ES-I3 (cell line): ENCODE results near the gene RPH3AL.

Experiments used
- H3K36me3 ChIP-seq: 2 replicates; pipeline ENCODE4 v1.6.1; 2013; ENCODE audit warnings: mild to moderate bottlenecking, low read length, control low read depth, moderate library complexity; ENCODE audit not compliant: insufficient read depth
- H3K4me1 ChIP-seq: 2 replicates; pipeline ENCODE4 v1.6.1; 2013; ENCODE audit warnings: mild to moderate bottlenecking, control low read depth, low read length; ENCODE audit not compliant: insufficient read depth
- H3K9ac ChIP-seq: 2 replicates; pipeline ENCODE4 v1.6.1; 2013; ENCODE audit warnings: low read depth, mild to moderate bottlenecking, low read length, moderate library complexity
- H3K9me3 ChIP-seq: 2 replicates; pipeline ENCODE4 v1.6.1; 2013; ENCODE audit warnings: mild to moderate bottlenecking, low read length, moderate library complexity; ENCODE audit not compliant: control insufficient read depth, insufficient read depth

The RPH3AL gene

DNA sequence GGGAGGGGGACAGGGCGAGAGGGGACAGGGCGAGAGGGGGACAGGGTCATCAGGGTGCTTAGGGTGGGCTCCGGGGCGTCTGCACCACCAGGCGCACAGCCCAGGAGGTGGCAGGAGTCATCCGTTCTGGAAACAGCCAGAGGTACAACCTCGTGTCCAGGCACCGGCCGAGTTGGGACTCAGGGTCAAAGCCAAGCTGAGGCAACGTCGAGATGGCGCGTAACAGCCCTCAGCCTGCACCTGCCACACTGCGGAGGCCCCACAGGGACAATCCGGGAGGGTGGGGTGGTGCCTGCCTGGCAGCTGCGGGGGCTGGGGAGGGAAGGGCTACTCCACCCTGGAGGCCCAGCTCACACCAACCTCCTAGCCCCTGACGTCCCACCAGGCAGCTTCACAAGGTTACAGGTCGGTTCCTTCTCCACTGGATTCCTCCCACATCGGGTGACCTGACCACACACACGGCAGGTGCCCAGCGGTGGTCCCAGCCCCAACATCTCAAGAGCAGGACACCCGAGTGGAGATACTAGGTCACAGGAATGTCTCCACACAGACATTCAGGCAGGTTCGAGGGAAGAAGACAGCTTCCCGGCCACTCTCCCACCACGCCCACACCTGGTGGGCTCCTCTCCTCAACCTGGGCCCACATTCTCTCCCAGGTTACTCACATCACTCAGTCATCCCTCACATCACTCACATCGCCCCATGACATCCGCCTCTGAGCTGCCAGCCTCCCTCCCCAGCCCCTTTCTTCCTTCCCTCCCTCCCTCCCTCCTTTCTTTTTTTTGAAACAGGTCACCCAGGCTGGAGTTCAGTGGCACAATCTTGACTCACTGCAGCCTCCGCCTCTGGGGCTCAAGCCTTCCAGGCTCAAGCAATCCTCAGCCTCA, 47.3 kb downstream of the RPH3AL start:
- H3K4me1 ChIP-seq, result peaks cover 9% of the 10 kb centered on the region; the same call in 1 of the 2 replicates
- H3K9me3 ChIP-seq, result no peaks in the 10 kb centered on the region; the same call in 1 of the 2 replicates
- H3K36me3 ChIP-seq, result no peaks in the 10 kb centered on the region
- peak overlapping the region; percentile 21; the same call in 1 of the 2 replicates for H3K9ac ChIP-seq

DNA sequence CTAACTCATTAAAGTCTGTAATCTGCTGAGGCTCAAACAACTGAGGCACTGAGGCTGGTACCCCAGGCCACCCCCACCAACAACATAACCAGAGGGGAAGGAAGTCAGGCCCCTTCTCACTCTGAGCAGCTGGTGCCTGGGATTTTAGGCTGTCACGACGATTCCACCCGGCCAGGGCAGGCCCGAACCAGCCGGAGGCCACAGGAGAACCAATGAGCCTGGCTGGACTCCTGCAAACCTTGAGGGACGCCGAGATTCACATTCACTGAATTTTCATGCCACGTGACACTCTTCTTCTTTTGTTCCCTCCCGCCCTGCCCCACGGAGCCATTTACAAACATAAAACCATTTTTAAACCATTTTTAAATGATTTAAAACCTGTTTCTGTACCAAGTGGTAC, 48.1 kb downstream of the RPH3AL start:
- 0 out of 2 replicates have a peak overlapping the region, but pooled peaks have one; percentile 14 for H3K9ac ChIP-seq
- H3K4me1 ChIP-seq, result peaks cover 9% of the 10 kb centered on the region; the same call in 1 of the 2 replicates
- H3K9me3 ChIP-seq, result no peaks in the 10 kb centered on the region; the same call in 1 of the 2 replicates

DNA sequence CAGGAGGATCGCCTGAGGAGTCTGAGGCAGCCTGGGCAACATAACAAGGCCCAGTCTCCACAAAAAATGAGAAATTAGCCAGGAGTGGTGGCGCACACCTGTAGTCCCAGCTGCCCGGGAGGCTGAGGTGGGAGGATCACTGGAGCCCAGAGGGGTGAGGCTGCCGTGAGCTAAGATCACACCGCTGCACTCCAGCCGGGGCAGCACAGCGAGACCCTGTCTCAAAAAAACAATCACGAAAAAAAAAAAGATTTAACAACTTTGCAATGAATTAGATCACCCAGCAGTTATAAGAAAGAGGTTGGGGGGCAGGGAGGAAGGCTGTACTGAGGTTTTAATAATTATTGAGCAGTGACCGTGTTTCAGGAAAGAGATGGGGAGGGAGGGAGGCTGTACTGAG, 49.4 kb downstream of the RPH3AL start:
- H3K9ac ChIP-seq, result no peak overlapping the region
- H3K36me3 ChIP-seq, result no peaks in the 10 kb centered on the region
- H3K9me3 ChIP-seq, result no peaks in the 10 kb centered on the region
- peaks cover 9% of the 10 kb centered on the region; the same call in 1 of the 2 replicates for H3K4me1 ChIP-seq

More for the DNA sequence above, 48.1 kb downstream of the RPH3AL start:
- H3K36me3 ChIP-seq, result no peaks in the 10 kb centered on the region

DNA sequence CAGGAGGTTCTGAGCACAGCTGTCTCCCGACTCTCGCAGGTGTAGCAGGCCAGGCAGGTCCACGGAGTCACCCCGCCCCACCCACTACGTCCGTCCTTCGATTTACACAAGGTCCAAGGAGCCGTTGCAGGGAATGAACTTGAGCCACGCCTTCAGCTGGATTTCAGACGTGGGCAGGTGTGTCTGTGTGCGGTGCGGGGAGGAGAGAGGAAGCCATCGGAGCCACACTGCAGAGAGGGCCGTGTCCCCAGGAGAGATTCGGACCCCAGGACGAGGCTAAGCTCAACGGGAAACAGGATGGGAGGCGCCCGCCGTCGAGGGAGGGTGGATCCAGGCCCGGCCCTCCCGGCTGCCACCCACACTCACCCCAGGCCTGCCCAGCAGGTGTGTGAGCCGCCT, 50.3 kb downstream of the RPH3AL start:
- Histone ChIP-seq H3K4me1 (peaks cover 9% of the 10 kb centered on the region; the same call in 1 of the 2 replicates), H3K9ac (no peak overlapping the region), H3K36me3 (no peaks in the 10 kb centered on the region), H3K9me3 (no peaks in the 10 kb centered on the region)

DNA sequence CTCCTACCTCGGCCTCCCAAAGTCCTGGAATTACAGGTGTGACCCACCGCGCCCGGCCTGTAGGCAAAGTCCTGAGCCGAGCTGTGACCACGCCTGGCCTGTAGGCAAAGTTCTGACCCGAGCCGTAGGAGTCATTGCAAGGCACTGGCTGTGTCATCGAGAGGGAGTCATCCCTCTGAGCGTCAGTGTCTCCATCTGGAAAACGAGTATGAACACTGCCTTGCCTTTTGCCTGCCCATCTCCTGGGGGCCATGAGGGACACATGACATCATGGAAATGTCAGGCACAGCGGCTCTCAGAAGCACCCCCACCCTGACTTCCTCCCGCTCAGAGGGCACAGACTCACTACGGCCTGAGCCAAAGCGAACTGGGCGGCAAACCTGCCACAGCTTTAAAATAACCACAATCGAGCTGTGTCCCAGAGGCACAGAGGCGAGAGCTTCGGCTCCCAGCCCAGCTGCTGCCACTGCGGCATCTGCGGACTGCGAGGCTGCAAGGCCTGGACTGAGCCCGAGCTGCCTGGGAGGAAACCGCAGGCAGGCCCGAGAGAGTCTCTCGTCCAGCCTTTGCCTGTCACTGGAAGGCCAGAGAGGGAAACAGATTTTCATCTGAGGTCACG, 50.8 kb downstream of the RPH3AL start:
- no peaks in the 10 kb centered on the region for H3K36me3 ChIP-seq
- no peaks in the 10 kb centered on the region for H3K9me3 ChIP-seq
- H3K4me1 ChIP-seq, result peaks cover 9% of the 10 kb centered on the region; the same call in 1 of the 2 replicates
- no peak overlapping the region for H3K9ac ChIP-seq

DNA sequence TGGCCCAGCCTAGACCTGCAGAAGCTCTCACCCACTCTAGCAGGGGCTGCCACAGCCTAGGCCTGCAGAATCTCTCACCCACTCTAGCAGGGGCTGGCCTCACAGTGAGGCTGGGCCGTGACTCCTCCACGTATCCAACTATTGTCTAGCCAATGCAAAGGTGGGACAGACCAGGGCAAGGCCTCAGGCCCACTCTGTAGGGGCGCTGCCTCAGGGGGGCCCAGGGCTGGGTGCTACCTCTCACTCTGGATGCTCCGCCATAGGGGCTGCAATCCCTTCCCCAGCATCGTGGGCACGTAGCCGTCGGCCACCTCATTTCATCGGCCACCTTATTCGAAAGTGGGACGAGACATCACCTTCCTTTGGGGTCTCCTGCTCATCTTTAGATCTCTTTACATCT, 51.7 kb downstream of the RPH3AL start:
- Histone ChIP-seq H3K36me3 (no peaks in the 10 kb centered on the region), H3K9ac (no peak overlapping the region), H3K4me1 (peaks cover 9% of the 10 kb centered on the region; the same call in 1 of the 2 replicates), H3K9me3 (no peaks in the 10 kb centered on the region)

DNA sequence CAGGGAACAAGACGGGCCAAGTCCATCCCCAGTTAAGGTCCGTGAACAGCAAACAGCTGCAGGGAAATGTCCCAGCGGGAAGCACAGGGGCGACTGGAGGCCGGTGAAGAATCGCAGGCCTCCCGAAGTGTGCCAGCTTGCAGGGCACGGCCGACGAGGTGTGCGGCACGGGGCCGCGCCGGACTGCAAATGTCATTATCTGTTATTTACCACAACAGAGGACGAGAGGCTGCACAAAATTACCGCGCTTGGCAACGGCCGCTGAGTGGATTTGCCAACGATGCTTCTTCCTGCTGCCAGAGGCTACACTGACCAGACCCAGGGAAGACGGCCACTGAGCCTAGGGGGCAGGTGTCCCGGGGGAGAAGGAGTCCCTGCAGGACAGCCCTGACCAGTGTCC, 53.1 kb downstream of the RPH3AL start:
- H3K9me3 ChIP-seq, result no peaks in the 10 kb centered on the region
- peaks cover 4% of the 10 kb centered on the region; the same call in 1 of the 2 replicates for H3K4me1 ChIP-seq
- no peak overlapping the region for H3K9ac ChIP-seq

DNA sequence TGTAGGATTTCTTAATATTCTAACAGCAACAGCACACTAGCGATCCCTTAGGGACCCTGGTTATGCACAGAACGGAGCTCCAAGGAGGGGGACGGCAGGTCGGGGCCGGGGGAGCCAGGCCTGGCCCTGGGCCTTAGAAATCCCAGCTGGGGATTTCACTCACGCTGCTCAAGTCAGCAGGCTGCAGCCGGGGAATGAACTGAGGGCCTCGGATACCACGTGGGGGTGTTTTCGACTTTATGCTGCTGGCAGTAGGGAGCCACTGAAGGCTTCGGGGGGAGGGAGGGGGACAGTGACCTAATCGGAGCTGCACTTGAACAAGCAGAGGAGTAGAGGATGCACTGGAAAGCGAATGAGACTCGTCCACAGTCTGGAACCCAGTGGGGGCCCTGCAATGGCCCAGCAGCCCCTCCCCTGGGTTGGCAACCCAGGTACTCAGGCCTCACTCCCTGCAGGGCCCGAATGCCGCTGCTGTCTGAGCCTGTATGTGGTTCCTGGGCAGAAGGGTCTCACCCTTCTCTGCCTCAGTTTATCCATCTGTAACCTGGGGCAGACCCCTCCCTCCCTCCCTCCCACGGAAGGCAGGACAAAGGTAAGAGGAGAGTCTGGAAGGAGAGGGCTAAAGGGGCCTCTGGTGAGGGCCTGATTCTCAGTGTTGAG, 53.7 kb downstream of the RPH3AL start:
- peaks cover 4% of the 10 kb centered on the region; the same call in 1 of the 2 replicates for H3K4me1 ChIP-seq
- H3K9ac ChIP-seq, result no peak overlapping the region

More for the DNA sequence above, 53.1 kb downstream of the RPH3AL start:
- no peaks in the 10 kb centered on the region for H3K36me3 ChIP-seq

DNA sequence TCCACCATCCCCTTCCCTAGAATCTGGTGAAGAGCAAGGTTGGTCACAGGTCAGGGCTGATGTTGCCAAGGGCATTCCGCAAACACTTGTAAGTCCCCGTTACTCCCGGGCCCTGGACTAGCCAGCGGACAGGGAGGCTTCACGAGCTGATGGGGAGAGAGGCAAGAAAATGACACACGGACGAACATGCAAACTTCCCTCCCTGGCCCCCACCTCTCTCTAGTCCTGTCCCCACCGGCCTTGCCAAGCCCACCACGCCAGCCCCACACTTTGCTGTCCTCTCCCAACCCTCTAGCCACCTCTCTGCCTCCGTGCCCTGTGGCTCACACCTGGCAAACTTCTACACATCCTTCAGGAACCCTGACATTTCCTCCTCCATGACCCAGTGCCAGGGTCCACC, 54.8 kb downstream of the RPH3AL start:
- Histone ChIP-seq H3K4me1 (peaks cover 4% of the 10 kb centered on the region; the same call in 1 of the 2 replicates), H3K9ac (no peak overlapping the region), H3K9me3 (no peaks in the 10 kb centered on the region), H3K36me3 (no peaks in the 10 kb centered on the region)

More for the DNA sequence above, 53.7 kb downstream of the RPH3AL start:
- no peaks in the 10 kb centered on the region for H3K36me3 ChIP-seq
- H3K9me3 ChIP-seq, result no peaks in the 10 kb centered on the region

DNA sequence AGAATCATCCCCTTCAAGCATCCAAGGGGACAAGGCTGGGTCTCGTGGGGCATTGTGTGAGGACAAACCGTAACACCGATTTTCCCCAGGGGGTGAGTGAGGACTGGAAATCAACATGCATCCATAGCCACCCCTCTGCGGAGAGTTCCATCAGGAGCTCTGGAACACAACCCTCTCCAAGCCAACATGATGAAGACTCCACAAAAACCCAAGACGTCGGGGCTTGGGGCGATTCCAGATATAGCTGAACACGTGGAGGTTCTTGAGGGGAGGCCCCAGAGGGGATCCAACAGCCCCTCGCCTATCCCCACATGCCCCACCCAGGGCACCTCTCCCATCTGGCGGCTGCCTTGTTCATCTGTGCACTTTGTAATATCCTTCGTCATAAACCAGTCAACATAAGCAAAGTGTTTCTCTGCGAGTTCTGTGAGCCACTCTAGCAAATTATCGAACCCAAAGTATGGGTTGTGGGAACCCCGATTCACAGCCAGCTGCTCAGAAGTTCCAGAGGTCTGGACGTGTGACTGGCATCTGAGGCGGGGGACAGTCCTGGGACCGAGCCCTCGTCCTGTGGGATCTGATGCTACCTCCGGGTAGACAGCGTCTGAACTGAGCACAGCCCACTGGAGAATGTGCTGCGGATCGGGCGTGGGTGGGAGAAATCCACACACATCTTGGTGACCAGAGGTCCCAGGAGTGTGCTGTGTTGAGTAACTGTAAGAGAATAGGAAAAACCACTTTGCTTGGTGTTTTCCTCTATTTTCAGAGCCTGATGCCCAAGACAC, 55.5 kb downstream of the RPH3AL start:
- H3K9ac ChIP-seq, result no peak overlapping the region
- no peaks in the 10 kb centered on the region for H3K36me3 ChIP-seq
- H3K4me1 ChIP-seq, result peaks cover 1% of the 10 kb centered on the region; the same call in 1 of the 2 replicates
- no peaks in the 10 kb centered on the region for H3K9me3 ChIP-seq

DNA sequence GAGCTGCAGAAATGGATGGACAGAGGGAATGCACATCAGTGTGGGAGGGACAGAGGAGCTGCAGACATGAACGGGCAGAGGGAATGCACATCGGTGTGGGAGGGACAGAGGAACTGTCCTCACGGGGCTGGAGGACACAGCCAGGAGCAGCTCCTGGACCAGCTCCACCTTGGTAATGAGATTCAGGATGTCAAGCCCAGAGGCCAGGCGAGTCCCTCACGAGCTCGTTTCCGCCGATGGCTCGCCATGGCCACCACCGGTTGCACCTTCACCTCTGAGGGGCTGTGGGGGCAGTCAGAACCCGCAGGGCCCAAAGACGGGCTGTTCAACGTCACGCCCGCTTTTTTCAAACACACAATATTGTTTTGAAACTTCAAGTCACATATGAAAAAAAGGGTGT, 56.2 kb downstream of the RPH3AL start:
- no peaks in the 10 kb centered on the region for H3K36me3 ChIP-seq
- no peaks in the 10 kb centered on the region for H3K4me1 ChIP-seq
- H3K9ac ChIP-seq, result no peak overlapping the region
- H3K9me3 ChIP-seq, result no peaks in the 10 kb centered on the region

DNA sequence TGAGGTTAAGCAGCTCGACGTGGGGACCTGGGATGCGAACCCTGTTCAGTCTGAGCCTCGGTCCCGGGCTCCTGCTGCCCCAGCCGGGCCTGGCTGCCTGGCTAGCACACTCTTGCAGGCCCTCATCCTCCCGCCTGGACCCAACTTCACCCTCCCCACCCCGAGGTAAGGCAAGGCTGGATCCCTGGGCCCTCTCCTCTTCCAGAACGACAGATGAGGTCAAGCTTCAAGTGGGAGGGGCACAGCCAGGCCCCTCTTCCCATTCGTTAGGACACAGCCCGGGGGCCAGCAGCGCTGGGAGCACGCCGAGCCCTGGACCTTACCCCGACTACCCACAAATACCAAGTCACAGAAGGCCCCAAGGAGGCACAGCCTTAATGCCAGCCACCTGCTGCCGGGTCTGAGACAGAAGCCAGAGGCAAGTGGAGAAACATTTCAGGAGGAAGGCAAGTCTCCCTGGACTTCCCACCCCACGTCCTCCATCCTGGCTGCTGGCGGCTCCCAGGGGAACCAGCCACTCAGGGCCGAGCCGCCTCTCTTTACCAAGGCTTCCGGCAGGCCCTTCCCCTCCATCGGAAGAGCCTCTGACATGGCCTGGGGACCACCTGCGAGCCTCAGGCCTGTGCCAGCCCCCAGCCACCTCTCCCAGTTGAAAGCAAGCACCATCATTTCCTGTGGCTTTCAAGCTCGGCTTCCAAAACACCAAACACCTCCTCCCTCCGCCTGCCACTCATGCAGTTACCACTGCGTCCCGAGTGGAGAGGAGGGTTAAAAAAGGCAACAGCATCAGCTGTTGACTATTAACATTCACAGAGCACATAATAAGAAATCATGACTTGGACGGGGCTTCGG, 59.9 kb downstream of the RPH3AL start:
- Histone ChIP-seq H3K9ac (no peak overlapping the region), H3K4me1 (no peaks in the 10 kb centered on the region), H3K9me3 (no peaks in the 10 kb centered on the region), H3K36me3 (no peaks in the 10 kb centered on the region)

DNA sequence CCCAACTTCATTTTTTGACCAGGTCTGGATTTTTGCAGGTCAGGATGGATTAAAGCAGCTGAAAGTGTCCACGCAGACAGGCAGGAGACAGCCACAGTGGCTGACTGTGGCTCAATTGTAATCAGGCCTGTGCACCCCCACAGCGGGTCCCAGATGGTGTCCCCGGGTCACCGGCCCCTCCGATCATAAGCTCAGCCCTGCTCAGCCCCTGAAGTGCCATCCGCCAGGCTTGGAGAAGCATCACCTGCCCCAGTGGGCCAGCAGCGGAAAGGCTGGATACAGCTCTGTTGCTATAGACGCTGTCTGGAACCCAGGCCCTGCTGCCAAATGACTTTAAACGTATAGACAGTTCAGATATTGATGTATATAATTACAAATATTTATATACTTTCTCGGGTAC, 60.6 kb downstream of the RPH3AL start:
- no peaks in the 10 kb centered on the region for H3K9me3 ChIP-seq

More for the DNA sequence above, 60.6 kb downstream of the RPH3AL start:
- Histone ChIP-seq H3K9ac (no peak overlapping the region), H3K4me1 (no peaks in the 10 kb centered on the region), H3K36me3 (no peaks in the 10 kb centered on the region)
